HG02610 (cell line): ENCODE data around the gene SLC36A1.
"Not testable (repeated sequence)": the region's sequence is repeated elsewhere in the genome, so short reads cannot be mapped to it uniquely, and the experiment has no call there.

Source experiments
- ATAC-seq: cut with Tn5 transposase; IDR thresholded peaks from one replicate; pipeline ENCODE4 v1.9.1; 2021; ENCODE audit warnings: mild to moderate bottlenecking, moderate library complexity; ENCODE audit not compliant: unreplicated experiment

The SLC36A1 gene

DNA sequence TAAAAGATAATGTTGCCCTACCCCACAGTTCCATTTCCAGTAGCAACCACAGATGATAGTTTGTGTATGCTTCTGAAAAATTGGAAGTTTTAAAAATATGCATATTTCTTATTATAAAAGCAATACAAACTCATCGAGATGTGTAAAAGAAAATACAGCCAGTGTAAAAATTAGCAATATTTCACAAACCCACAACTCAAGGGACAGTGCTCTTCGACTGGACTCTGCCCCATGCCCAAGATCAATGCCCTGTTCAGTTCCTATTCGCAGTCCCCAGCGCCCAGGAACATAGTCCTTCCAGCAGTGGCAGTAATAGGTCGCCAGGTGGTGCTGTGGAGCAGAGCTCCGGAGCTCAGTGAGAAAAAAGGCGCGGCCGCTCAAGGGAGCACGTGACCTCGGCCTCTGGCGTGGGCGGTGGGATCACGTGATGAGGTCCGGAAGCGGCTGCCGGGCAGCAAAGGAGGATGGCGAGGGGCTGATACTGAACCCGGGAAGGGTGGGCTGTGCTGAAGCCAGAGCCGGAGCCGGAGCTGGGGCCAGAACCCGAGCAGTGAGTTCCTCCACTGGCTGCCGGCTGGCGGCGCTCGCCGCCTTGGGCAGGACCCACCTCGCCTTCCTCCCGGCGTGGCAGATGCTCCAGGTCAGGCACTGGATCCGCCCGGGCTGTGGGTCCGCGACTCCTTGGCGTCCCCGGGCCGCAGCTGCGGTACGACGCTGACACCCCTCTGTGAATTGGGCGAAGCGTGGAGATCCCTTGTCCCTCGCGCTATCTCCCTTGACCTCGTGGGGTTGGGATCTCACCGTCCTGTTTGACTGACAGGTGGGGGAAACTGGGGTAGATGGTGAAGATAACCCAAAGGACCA is at the start of gene SLC36A1:
Gene SLC36A1 (plus strand): TSS at position 430 of the 864 bp plus-strand sequence. CDS start 11,190 bp downstream, outside the sequence.
- peak; percentile 59 for ATAC-seq

DNA sequence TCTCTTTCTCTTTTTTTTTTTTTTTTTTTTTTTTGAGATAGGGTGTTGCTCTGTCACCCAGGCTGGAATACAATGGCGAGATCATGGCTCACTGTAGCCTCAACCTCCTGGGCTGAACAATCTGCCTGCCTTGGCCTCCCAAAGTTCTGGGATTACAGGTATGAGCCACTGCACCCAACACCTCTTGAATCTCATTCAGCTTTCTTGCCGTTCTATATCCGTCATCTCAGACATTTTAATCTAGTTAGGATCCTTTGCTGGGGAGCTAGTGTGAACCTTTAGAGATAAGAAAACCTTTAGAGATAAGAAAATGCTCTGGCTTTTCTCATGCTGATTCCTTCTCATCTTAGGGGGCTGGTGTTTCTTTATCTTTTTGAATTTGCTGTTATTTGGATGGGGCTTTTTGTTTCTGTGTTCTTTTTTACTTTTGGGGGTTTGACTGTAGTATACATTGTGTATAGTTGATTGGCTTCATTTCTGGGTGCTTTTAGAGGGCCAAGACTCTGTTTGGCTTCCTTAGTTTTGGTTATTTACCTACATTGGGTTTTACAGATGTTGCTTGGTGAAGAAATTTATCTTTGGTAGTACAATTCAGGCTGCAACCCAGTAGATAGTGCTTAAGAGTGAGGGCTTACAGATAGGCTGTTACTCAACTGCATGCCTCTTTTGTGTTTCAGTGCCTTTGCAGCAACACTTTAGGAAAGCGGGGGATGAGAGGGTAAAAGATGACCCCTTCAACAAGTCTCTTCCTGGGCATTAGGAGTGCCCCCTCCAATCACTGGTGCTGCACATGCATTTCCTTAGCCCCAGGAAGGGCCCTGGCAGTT is 41.9 kb upstream of the SLC36A1 start:
- no peak for ATAC-seq

DNA sequence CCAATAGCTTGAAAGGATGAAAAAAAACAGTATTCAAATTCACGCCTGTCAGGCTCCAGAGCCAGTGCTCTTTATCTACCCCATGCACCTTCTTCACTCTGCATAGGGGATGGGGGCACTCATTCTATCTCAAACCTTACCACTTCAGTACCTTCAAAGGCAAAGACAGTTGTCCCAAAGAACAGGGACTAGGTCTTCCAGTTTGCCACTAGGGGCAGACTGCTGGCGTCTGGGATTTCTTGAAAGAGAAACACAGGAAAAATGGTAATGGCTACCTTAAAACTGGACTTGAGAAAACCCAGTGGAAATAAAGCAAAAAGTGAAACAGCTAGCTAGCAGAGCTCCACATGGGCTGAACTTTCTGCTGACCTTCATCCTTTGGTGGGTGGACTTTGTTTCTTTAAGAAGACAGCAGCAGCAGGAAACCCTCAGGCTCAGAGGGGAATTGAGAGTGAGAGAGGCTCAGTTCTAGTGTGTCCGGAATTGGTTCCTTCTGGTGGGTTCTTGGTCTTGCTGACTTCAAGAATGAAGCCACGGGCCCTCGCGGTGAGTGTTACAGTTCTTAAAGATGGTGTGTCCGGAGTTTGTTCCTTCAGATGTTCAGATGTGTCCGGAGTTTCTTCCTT is 41.0 kb upstream of the SLC36A1 start:
- no peak for ATAC-seq

DNA sequence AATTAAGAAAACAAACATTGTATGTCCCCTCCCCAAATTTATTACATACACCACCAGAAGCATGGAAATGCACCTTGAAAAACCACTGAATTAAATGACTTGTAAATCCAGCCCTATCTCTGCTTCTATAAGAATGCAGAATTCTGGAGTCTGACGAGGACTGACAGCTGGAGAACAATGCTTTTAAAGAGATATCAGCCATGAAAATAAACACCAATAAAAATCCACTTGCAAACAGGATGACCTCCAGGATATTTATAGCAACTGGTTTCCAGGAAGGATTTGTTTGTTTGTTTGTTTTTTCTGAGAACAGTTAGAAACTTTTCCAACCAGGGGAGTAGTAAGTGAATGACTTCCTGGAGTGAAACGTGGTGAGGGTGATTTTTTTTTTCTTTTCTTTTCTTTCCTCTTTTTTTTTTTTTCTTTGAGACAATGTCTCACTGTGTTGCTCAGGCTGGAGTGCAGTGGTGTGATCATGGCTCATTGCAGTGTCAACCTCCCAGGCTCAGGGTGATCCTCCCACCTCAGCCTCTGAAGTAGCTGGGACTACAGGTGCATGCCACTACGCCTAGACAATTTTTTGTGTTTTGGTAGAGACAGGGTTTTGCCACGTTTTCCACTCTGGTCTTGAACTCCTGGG is 38.7 kb upstream of the SLC36A1 start:
- ATAC-seq = no peak

DNA sequence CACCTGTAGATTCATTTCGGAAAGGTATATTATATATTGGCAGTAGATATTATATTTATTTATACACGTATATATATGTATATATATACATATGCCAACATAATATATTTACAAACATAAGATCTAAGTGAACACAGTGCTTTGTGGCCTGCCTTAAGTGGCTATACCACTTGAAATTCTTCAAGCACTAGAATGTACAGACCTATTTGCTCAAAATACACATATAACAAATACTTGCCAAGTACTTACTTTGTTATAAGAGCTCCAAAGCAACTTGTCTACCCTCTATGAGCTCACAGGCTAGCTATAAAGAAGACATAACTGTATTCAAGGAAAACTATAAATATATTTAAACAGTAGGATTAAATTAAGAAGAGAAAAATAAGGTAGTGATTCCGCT is 33.6 kb upstream of the SLC36A1 start:
- ATAC-seq = no peak

DNA sequence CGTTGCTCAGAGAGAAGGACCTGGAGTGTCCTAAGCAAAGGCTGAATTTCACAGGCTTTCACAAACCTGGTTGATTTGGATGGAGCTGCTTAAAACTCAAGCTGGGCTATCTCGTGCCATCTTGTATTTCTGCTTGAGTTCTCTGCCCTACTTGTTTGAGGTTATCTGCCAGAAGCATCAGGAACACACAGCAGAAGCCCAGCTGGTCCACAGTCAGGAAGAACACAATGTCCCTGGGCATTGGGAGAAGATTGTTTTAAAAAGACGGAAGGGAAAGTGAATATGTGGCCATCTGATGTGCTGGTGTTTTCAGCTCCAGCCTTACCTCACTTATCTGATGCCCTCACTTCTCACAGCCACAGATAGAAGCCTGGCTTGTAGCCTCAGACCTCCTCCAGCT is 32.9 kb upstream of the SLC36A1 start:
- no peak for ATAC-seq

DNA sequence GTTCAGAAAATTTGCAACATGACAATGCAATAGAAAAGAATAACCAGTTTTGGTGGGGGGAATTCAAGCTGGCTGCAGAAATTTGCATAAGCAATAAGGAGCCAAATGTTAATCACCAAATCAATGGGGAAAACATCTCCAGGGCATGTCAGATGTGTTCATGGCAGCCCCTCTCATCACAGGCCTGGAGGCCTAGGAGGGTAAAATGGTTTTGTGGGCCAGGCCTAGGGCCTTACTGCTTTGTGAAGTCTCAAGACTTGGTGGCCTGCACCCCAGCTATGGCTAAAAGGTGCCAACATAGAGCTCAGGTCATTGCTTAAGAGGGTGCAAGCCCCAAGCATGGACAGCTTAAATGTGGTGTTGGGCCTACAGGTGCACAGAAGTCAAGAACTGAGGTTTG is 29.7 kb upstream of the SLC36A1 start:
- ATAC-seq = no peak

DNA sequence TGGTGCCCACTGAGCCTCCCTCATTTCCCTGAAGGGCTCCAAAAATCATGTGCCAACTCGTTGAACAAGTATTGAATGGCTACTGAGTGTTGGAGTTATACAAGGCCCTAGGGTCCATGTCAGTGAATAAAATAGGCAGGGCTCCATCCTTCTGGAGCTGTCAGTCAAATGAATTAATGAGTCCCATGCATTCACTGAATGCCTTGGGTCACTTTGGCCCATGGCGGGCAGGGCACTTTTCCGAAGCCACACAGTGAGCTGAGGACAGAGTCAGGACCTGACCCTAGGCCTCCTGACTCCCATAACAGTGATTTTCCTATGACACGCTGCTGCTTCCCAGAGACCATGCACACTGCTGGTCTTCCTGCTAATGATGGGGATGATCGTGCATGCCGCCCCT is 27.3 kb upstream of the SLC36A1 start:
- ATAC-seq = no peak

DNA sequence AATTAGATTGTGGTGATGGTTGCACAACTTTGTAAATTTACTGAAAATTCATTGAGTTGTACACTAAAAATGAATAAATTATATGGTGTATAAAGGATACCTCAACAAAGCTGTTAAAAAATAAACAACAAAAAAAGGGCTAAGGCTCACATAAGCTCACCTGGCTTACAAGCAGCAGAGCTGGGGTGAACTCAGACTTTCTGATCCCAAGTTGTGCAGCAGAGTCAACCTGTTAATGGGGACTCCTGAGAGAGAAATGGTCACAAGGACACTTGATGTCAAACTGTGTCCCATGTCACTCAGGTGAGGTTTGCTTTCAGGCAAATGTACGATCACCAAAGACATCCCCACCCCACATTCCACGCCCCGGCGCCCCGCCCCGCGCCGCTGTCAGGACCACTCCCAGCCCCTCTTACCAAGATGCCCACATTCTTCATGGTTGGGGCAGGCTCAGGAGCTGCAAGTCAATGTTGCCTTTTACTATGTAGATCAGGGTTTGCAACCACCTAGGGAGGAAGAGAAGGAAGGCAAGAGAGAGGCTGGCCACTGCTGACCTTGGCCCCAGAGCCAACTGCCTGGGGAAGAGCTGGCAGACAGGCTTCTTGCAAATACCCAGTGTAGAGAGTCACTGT is 22.4 kb upstream of the SLC36A1 start:
- no peak for ATAC-seq

DNA sequence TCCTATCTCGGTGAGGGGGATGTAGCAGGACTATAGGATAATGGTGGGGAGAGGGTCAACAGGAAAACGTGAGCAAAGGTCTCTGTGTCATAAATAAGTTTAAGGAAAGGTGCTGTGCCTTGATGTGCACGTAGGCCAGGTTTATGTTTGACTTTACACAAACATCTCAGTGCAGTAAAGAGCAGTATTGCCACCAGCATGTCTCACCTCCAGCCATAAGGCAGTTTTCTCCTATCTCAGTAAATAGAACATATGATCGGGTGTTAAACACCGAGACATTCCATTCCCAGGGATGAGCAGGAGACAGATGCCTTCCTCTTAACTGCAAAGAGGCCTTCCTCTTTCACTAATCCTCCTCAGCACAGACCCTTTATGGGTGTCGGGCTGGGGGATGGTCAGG is 21.1 kb upstream of the SLC36A1 start:
- ATAC-seq = not testable (repeated sequence)

DNA sequence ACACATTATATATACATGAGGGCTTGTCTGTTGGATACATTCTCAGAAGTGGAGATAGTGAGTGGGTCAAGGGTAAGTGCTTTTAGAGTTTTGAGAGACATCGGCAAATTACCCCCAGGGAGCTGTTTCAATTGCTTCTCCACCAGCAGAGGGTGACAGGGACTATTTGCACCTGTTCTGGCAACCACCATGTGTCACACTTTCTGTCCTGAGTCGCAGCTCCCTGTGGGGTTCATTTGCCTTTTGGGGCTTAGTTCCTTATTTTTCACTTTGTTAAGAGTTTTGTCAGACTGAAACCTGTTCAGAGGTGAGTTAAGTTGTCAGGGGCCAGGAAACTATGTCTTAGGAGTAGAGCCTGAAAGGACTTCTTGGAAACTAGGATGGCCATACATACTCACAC is 20.1 kb upstream of the SLC36A1 start:
- ATAC-seq = peak; percentile 98

DNA sequence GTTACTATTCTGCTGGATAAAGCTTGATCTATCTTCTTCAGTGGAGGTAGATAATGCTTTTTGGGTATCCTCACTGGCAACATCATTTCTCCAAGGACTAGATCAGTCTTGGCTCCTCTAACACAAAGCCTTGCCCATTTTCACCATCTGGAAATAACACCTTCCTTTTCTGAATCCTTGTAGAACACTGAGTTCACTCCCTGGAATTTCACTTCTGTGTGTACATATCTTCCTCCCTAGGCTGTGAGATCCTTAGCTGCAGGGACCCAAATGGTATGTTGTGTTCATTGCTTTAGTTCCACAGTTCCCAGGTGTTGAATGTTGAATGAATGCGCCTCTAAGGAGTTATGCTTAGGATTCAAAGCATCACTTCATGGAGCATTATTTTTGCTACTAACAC is 16.7 kb upstream of the SLC36A1 start:
- no peak for ATAC-seq

DNA sequence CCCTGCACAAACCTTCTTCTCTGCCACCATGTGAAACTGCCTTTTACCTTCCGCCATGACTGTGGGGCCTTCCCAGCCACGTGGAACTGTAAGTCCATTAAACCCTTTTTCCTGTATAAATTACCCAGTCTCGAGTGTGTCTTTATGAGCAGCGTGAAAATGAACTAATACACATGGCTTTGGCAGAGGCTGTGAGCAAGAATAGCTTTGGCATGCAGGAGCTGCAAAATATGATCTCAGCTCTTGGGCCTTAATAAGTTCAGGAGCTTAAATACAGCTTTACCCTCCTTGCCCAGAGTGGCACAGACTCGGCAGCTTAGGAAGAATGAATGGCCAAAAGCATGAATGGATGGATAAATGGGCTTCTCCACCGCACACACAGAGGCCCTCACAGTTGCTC is 15.7 kb upstream of the SLC36A1 start:
- ATAC-seq = no peak

DNA sequence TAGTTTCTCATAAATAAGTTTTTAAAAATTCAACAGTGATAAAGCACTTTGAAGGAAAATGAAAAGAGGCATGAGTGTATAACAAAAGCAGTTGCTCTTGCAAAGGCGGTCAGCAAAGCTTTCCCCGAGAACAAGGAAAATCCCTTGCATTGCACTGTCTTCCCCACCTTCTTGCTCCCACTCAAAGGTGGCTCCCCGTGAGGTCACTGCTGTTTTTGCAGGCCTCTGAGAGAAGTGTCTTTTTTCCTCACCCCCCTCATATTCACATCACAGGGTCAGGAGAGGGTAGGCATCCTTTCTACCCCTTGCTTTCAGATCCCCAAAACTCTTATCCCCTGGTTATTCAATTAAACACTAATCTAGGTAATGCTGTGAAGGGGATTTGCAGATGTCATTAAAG is 15.2 kb upstream of the SLC36A1 start:
- ATAC-seq = no peak

DNA sequence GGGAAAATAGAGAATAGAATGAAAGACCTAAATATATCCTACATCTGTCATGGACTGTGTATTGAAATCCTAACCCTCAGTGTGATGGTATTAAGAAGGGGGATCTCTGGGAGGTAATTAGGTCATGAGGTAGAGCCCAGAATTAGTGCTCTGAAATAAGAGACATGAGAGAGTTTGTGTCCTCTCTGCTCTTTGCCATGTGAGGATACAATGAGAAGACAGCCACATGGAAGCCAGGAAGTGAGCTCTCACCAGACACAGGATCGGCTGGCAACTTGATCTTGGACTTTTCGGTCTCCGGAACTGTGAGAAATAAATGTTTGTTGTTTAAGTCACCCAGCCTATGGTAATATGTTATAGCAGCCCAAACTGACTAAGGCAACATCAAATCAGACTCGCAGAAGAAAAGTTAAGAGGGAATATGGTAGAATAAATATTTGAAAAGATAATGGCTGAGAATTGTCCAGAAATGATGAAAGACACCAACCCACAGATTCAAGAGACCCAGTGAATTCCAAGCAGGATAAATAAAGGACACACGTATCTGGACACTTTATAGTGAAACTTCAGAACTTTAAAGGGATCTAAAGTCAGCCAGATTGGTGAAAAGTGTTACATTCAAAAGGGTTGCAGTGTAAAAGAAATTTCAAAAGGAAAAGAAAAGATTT is 12.7 kb upstream of the SLC36A1 start:
- ATAC-seq = no peak

DNA sequence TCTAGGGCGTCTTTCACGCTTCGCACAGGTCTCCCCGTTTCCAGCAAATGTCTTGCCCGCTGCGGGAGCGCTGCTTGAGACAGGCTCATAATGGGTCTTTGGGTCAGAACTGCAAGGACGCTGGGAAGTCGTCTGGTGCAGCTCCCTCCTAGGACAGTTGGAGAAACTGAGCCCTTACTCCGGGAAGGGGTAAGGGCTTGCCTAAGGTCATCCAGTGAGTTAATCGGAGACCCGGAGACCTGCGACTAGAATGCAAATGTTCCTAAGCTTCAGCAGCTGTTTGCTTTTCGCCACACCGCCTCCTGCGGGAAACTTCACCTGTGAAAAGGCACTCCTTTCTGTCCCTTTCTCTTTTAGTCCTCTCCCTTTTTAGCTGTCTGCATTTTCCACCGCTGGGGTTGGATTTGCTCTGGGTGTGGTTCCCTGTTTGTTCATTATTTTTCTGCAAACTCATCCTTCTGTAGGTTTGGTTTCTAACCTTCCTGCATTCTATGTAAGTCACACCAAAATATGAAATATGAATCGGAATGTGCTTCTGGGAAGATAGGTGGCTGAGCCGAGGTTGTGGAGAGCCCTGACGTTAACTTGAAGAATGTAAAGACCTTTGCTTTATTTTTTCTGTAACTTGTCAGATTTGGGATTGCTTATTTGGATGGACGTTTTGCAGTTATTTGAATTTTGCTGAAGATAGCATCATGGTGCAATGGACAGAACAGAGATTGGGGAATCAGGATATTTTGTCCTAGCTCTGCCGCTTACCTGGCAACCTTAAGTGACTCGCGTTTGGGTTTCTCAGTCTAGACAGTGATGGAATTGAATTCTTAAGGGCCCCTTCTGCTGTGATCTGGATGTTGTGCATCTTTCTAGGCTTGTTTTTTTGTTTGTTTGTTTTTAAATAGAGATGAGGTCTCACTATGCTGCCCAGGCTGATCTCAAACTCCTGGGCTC is 909 bp downstream of the SLC36A1 start:
- peak; percentile 2 for ATAC-seq

DNA sequence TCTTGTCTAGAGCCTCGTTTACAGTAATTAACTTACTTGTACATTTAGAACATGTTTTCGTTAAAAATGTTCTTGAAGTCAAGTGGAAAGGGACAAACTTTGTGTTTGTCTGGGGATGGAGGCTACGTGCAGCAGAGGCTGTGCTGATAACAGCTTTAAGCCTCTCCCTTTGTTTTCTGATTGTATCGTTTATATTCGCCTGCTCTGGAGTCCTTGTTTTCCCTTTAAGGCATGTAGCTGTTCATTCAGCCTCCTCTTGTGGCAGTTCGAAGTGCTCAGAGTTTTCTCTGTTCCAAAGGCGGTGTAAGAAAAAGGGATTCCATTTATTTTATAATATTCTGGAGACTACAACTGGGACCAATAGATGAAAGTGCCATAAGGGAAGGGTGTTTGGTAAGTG is 1.9 kb downstream of the SLC36A1 start:
- ATAC-seq = no peak

DNA sequence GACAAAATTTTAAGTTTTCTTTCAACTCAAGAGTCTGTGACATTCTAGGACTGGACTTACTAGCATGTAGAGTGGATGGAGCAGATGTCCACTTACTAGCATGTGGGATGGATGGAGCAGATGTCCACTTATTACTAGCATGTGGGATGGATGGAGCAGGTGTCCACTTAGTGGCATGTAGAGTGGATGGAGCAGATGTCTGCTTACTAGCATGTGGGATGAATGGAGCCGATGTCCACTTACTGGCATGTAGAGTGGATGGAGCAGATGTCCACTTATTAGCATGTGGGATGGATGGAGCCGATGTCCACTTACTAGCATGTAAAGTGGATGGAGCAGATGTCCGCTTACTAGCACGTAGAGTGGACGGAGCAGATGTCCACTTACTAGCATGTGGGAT is 2.4 kb downstream of the SLC36A1 start:
- ATAC-seq = no peak

DNA sequence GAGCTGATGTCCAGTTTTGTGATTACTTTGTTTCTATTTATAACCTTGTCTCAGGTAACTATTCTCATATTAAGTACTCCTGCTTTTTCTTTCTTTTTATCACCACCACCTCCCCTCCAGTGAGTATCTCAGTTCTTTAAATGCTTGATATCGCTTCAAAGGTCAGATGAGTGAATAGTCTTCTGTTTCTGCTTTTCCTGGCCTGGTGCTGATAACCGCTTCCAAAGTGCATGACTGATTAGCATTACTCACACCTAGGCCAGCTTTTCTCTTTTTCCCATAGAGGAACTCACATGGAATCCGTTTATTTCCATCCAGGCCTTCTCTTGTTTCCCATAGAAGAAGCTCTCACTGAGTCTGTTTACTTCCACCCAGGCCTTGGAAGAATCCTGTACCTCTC is 3.2 kb downstream of the SLC36A1 start:
- ATAC-seq = no peak
